GM19372 (cell line): Measurements from ENCODE around the gene EYA4.
"Not testable (repeated sequence)": the region's sequence is repeated elsewhere in the genome, so short reads cannot be mapped to it uniquely, and the experiment has no call there.

Experiments
- ATAC-seq: cut with Tn5 transposase; IDR thresholded peaks from one replicate; pipeline ENCODE4 v1.9.1; 2021; ENCODE audit warnings: mild to moderate bottlenecking, low read depth, moderate library complexity; ENCODE audit not compliant: unreplicated experiment

EYA4 gene

DNA sequence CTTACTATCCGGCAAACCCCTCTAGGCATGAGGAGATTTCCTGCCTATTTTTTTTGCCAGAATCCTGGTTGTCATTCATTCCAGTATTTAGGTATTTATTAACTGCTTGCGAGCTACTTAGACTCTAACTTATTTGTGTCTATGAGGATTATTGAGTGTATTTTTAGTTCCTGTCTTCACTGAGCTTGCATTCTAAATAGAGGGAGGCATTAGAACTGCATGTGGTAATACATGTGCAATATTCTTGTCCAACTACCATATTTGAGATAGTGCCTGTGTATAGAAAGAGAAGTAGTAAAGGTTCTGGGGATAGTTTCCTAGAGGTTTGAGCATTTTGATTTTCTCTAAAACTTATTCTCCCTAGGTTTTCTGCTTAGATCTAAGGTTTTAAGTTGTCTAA, 308.9 kb downstream of the EYA4 start:
- no peak for ATAC-seq

DNA sequence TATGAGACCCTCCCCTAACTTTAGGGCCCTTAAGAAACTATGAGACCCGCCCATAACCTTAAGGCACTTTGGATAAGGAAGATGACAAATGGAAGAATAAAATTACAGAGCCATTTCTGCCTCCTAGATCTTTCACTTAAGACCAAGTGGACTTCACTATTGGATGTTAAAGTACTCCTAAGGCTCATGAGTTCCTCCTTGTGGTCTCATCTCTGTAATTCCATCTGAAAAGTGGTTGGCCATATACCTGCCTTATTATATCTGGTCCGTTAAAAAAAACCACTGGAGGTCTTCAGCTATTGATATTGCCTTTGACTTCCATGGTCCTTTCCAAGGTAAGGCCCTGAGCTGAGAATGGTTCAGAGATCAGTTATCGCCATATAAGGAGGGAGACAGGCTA, 310.3 kb downstream of the EYA4 start:
- ATAC-seq = no peak

DNA sequence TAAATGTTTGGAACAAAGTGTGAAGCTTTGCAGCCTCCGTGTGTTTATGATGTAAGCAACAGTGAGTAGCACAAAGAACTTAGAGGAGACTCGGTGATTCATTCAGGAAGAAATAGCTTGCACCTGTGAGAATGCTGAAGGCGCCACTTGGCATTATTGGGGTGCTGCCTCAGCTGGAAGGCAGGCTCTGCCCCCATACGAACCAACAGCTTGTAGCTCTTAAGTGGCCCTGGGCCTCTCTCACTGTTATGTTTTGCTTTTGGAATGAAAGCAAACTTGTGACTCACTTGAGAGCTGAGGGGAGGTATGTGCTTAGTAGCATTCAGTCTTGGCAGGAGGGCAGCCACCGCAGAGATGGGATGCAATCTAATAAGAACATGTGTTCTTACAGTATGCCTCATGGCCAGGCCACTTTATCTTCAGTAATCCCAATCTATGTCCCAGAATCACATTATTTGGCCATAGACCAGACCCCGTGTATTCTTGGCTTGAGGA, 310.7 kb downstream of the EYA4 start:
- no peak for ATAC-seq

DNA sequence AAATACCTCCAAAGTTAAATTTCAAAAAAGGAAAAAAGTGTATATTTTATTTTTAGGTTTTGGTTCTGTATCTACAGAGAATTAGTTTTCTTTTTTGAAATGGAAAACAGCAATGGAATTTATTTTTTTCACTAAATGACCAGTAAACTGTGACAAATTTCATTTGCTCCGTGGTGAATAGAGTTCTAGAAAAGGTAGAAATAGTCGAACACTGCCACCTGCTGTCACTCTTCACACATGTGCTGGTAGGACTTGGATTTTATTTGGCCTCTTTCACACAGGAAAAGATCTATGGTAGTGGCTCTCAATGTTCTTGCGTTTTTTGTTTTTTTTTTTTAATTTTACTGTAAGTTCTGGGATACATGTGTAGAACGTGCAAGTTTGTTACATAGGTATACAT, 312.5 kb downstream of the EYA4 start:
- ATAC-seq = peak; percentile 81

DNA sequence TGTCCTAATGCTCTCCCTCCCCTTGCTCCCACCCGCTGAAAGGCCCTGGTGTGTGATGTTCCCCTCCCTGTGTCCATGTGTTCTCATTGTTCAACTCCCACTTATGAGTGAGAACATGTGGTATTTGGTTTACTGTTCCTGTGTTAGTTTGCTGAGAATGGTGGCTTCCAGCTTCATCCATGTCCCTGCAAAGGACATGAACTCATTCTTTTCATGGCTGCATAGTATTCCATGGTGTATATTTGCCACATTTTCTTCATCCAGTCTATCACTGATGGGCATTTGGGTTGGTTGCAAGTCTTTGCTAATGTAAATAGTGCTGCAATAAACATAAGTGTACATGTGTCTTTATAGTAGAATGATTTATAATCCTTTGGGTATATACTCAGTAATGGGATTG, 313.0 kb downstream of the EYA4 start:
- ATAC-seq = not testable (repeated sequence)

DNA sequence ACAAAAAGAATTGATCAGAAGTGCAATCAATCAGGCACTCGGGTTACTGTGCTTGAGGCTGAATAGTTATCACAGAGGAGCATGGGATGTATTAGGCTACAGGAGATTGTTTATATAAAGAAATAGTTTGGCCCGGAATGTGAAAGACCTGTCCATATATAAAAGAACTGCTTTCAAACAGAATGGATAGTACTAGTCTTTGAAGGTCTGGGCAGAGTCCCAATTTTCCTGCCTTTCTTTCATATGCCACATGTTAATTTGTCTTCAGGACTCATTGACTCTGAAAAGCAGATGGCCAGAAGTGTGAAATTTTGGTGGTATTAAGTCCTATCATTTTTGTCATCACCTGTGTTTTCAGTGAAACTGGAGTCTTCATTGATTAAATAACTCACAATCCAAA, 314.5 kb downstream of the EYA4 start:
- ATAC-seq = no peak

DNA sequence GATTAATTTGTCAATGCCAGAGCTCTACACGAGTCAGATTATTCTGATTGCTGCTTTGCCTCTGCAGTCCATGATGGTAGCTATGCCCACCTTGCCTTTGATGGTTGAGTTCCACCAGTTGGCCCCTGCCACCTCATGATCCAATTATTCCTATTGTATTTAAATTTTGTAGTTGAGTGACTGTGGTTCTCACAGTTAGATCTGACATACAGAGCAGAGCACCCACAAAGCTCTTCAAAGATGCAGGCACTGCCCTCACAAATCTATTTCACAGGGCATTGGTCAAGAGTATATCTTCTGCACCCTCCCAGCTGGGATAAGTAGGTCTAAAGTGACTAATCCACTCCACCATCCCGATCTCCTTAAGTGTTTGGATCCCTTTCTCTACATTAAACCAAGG, 318.8 kb downstream of the EYA4 start:
- no peak for ATAC-seq

DNA sequence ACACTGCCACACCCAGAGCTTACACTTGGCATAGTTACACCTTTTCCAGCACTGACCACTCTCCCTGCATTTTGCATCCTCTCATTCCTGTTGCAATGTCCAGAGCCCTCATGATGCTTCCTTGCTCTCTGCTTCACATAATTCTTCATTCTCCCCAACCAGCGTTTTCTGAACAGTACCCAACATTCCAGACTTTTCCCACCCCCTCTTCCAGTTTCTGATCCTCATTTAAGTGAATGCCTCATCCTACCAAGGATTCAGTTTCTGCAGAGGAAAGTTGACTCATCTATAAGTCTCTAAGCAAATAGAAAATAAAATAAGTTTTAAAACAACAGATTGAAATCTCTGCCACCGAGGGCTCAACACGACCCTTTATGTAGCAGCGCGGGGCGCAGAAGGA, 326.5 kb downstream of the EYA4 start:
- ATAC-seq = no peak

DNA sequence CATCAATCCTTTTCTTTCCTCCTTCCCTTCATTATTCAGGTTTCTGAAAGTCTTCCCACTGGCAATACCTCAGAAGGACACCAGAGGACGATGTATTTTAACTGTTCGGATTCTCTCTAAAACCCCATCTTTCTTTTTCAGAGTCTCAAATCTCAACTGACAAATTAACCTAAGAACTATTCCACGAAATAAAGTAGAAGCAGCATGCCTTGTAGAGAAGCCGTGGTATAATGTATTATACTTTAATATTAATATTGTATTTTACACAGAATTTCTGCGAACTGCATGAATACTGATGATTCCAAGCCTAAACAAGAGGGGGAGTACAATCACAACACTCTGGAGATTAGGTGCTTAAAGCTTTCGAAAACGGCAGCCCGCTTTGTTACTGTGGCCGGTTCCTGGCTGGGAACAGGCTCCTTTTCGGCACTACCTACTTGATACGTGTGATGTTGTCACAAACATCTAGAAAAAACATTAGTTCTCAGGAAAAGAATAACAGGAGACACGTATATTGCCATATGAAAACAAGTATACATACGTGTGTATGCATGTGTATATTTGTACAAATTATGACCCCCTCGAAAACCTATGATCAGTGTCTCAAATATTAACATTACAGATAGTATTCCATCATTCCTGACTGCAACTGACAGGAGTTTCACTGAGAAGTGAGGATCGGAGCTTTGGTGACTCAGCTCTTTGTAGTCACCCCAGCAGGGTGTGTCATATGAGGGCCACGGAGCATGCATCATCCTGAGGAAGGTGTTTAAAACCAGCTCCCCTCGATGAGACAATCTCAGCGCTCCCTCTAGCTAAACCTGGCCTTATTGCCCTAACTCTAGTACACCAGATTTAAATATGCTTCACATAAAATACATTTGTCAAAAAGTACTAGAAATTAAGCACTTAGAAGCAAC, 328.1 kb downstream of the EYA4 start:
- peak; percentile 60 for ATAC-seq

DNA sequence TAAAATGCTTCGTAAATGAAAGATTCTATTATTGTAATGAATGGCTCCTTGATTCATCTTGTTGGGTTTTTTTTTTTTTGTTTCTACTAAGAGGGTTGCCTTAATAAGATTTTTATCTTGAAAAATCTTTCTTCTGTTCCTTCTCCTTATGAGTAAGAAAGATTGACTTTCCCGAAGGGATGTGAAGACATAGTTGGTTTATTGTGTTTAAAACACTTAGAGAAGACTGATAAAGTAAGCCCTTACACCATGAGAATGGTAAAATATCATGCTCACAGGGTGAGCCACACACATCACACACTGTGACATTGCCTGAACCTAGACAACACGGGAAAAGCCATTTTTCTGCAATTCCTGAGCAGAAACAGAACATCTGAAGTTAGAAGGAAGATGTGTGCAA, 330.5 kb downstream of the EYA4 start:
- no peak for ATAC-seq

DNA sequence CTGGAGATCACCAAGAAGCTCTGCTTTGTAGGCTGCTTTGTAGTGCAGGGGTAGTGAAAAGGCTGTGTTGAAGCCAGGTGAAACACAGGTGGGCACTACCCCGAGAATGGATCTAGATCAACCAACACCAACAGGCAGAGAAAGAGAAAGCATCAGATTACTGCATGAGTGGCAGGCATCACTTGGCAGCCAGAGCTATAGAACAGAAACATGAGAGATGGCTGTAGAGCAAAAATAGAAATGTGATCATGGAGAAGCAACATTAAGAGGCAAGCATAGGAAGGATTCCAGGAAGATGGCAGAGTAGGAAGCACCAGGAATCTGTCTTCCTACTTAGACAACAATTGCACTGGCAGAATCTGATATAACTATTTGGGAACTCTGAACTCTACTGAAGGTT, 336.7 kb downstream of the EYA4 start:
- ATAC-seq = no peak
